T-cell (primary cell): ENCODE data around the gene HBM. TPM values are rescaled to one million over a fixed set of nuclear protein-coding genes. Genes with fewer than 3 reads are reported as not detected.

ENCODE experiments used
- ATAC-seq, 4 experiments: fragments of 200-7000 bp in 3 of 4; fragments of 150-1000 bp in 1 of 4; cut with Tn5 transposase; replicated peaks in 1 of 4; 1 replicate in 3 of 4; 2 replicates in 1 of 4; pipeline ENCODE4 v1.10.0; 2021; ENCODE audit warnings: moderate library complexity in 3 of 4, mild to moderate bottlenecking in 2 of 4, moderate number of reproducible peaks in 1 of 4
- CTCF ChIA-PET, 2 donors: fragments of 300-600 bp; sonication (Branson Sonifier 250); formaldehyde crosslinking; loops; one replicate each; lab custom pipeline; 2022; ENCODE audit warnings: antibody characterized with exemption in 2 of 2; lab: Charles Lee
- POLR2A ChIA-PET, 2 donors: fragments of 300-600 bp; sonication (Branson Sonifier 250); formaldehyde crosslinking; loops; one replicate each; lab custom pipeline; 2022; ENCODE audit warnings: antibody characterized with exemption in 2 of 2; lab: Charles Lee
- DNase-seq, 35 experiments: peaks; one replicate each; pipeline versions ENCODE4 v3.0.0 to v3.0.0-alpha.2; 2013 to 2023
- H3K27ac ChIP-seq: one replicate; pipeline ENCODE4 v1.5.1; 2013; ENCODE audit warnings: low read length
- H3K27me3 ChIP-seq, 2 experiments: replicated peaks in 1 of 2; 1 replicate in 1 of 2; 2 replicates in 1 of 2; pipeline versions ENCODE4 v1.6.1 to v1.7.0; 2013; ENCODE audit warnings: low read length in 1 of 2, mixed read lengths in 1 of 2; ENCODE audit not compliant: control insufficient read depth in 2 of 2, insufficient read depth in 2 of 2; ENCODE audit errors: extremely low read depth in 1 of 2
- H3K36me3 ChIP-seq, 2 donors: 1 replicate in 1 of 2; 2 replicates in 1 of 2; pipeline versions ENCODE4 v1.6.1 to v1.7.0; 2013; ENCODE audit warnings: low read length in 1 of 2; ENCODE audit not compliant: control insufficient read depth in 2 of 2, insufficient read depth in 1 of 2; ENCODE audit errors: extremely low read depth in 1 of 2
- H3K4me1 ChIP-seq, 2 experiments: 1 replicate in 1 of 2; 2 replicates in 1 of 2; pipeline versions ENCODE4 v1.6.1 to v1.7.0; 2013; ENCODE audit warnings: low read length in 2 of 2, mixed read lengths in 1 of 2; ENCODE audit not compliant: insufficient read depth in 2 of 2, control insufficient read depth in 1 of 2; ENCODE audit errors: extremely low read depth in 1 of 2
- H3K4me3 ChIP-seq, 2 donors: 1 replicate in 1 of 2; 2 replicates in 1 of 2; pipeline versions ENCODE4 v1.5.1 to v1.7.0; 2013; ENCODE audit warnings: mild to moderate bottlenecking in 2 of 2, low read length in 1 of 2, moderate library complexity in 1 of 2; ENCODE audit not compliant: control insufficient read depth in 1 of 2; ENCODE audit errors: extremely low read depth in 1 of 2
- H3K9me3 ChIP-seq: 2 replicates; pipeline ENCODE4 v1.7.0; 2013
- H3K27ac Mint-ChIP-seq, 2 donors: one replicate each; pipeline ENCODE4 v1.8.0; 2020 to 2021; ENCODE audit warnings: mild to moderate bottlenecking in 2 of 2, mixed read lengths in 2 of 2
- H3K27me3 Mint-ChIP-seq, 2 donors: one replicate each; pipeline ENCODE4 v1.8.0; 2021 to 2022; ENCODE audit warnings: mixed read lengths in 2 of 2
- H3K36me3 Mint-ChIP-seq: one replicate; pipeline ENCODE4 v1.8.0; 2021; ENCODE audit warnings: mixed read lengths
- H3K4me1 Mint-ChIP-seq, 3 donors: one replicate each; pipeline ENCODE4 v1.8.0; 2020 to 2022; ENCODE audit warnings: mixed read lengths in 3 of 3, mild to moderate bottlenecking in 1 of 3
- H3K4me3 Mint-ChIP-seq, 3 donors: one replicate each; pipeline ENCODE4 v1.8.0; 2020 to 2022; ENCODE audit warnings: mild to moderate bottlenecking in 3 of 3, mixed read lengths in 3 of 3, moderate library complexity in 3 of 3
- H3K9me3 Mint-ChIP-seq, 3 donors: one replicate each; pipeline ENCODE4 v1.8.0; 2020 to 2022; ENCODE audit warnings: mixed read lengths in 3 of 3
- WGBS: methylation state at CpG from one replicate; pipeline ENCODE4 v1.1.5; 2013; ENCODE audit warnings: missing lambda C conversion rate; ENCODE audit not compliant: insufficient coverage; 5-methylcytosine and 5-hydroxymethylcytosine counted together
- total RNA-seq, 35 experiments: library from RNA in 6 of 35; stranded (reverse) in 6 of 35; fragments of 120-200 nt in 1 of 35; gene quantifications; one replicate each; pipeline versions ENCODE4 v1.2.1 to v1.2.4 and lab custom pipeline; 2013 to 2026

HBM gene
- total RNA-seq, 5 donors from 2014 or later (not counting 1 experiment from before 2014, with no cell fraction given) = not detected

DNA sequence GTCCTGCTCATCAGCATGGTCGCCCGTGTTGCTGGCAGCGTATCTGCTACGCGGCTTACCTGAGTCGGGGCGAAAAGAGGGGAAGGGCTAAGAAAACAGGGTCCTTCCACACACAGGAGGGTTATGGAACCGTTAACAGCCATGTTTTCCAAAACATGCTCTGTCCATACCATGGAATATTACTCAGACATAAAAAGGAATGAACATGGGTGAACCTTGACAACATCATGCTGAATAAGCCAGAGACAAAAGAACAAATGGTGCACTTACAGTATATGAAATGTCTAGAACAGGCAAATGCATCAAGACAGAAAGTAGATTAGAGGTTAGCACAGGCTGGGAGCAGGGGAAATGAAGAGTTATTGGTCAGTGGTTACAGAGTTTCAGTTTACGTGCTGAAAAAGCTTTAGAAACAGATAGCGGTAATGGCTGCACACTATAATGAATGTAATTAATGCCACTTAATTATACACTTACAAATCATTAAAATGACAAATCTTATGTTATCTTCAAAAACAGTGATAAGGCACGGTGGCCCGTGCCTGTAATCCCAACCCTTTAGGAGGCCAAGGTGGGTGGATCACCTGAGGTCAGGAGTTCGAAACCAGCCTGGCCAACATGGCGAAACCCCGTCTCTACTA is 35.1 kb upstream of the HBM start:
- 98% methylated on average over 8 of the region's 15 CpGs for WGBS
- no peak overlapping the region for H3K27ac ChIP-seq

DNA sequence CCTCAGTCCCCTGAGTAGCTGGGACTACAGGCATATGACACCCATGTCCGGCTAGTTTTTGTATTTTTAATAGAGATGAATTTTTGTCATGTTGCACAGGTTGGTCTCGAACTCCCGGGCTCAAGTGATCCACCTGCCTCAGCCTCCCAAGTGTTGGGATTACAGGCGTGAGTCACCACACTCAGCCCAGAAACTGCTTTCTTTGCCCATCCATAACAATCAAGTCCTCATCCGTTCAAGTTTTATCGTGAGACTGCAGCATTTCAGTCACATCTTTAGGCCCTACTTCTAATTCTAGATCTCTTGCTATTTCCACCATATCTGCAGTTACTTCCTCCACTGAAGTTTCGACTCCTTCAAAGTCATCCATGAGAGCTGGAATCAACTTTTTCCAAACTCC is 33.7 kb upstream of the HBM start:
- 96% methylated on average over 6 of the region's 7 CpGs for WGBS
- Histone ChIP-seq H3K27me3 (no peaks in the 10 kb centered on the region), H3K4me3 (no peak overlapping the region), H3K27ac (no peak overlapping the region), H3K4me1 (peaks cover 7 to 18% of the 10 kb centered on the region in 2 experiments), H3K36me3 (no peaks in the 10 kb centered on the region), H3K9me3 (no peaks in the 10 kb centered on the region)
- ChIA-PET CTCF (no interaction called here), POLR2A (no interaction called here)
- ATAC-seq = no peak
- H3K27ac Mint-ChIP-seq = no peak overlapping the region
- no peaks in the 10 kb centered on the region for H3K27me3 Mint-ChIP-seq
- peaks cover 31 to 43% (median 36%) of the 10 kb centered on the region in 3 donors for H3K4me1 Mint-ChIP-seq
- DNase-seq = no peak
- no peaks in the 10 kb centered on the region for H3K9me3 Mint-ChIP-seq
- peaks cover 9% of the 10 kb centered on the region for H3K36me3 Mint-ChIP-seq
- H3K4me3 Mint-ChIP-seq = no peak overlapping the region

More for the DNA sequence above, 35.1 kb upstream of the HBM start:
- H3K4me1 ChIP-seq = peaks cover 6 to 19% of the 10 kb centered on the region in 2 experiments
- no peak overlapping the region for H3K4me3 Mint-ChIP-seq
- ATAC-seq (no peak), DNase-seq (no peak)
- no peak overlapping the region for H3K27ac Mint-ChIP-seq
- no peaks in the 10 kb centered on the region for H3K9me3 ChIP-seq
- H3K9me3 Mint-ChIP-seq = no peaks in the 10 kb centered on the region
- no peaks in the 10 kb centered on the region for H3K36me3 ChIP-seq
- CTCF ChIA-PET = no interaction called here
- H3K27me3 Mint-ChIP-seq = no peaks in the 10 kb centered on the region
- POLR2A ChIA-PET = no interaction called here
- H3K27me3 ChIP-seq = no peaks in the 10 kb centered on the region
- H3K36me3 Mint-ChIP-seq = peaks cover 12% of the 10 kb centered on the region
- peaks cover 28 to 36% (median 30%) of the 10 kb centered on the region in 3 donors for H3K4me1 Mint-ChIP-seq
- H3K4me3 ChIP-seq = no peak overlapping the region

GRCh38 chr16:133716-134115 is 32.1 kb upstream of the HBM start:
- DNase-seq (no peak), ATAC-seq (no peak)
- no peaks in the 10 kb centered on the region for H3K9me3 ChIP-seq
- H3K4me3 Mint-ChIP-seq = no peak overlapping the region
- ChIA-PET POLR2A (interaction anchor here in 1 of 2 donors (0.5 kb wide), 1 partner anchor 469 kb away, joined by 3 read pairs; no protein-coding TSS in a partner anchor), CTCF (no interaction called here)
- no peak overlapping the region for H3K4me3 ChIP-seq
- H3K4me1 ChIP-seq = peaks cover 9 to 28% of the 10 kb centered on the region in 2 experiments
- H3K27ac Mint-ChIP-seq = no peak overlapping the region
- H3K27me3 Mint-ChIP-seq = no peaks in the 10 kb centered on the region
- no peaks in the 10 kb centered on the region for H3K36me3 ChIP-seq
- no peaks in the 10 kb centered on the region for H3K9me3 Mint-ChIP-seq
- no peak overlapping the region for H3K27ac ChIP-seq
- peaks cover 9% of the 10 kb centered on the region for H3K36me3 Mint-ChIP-seq
- peaks cover 36 to 48% (median 37%) of the 10 kb centered on the region in 3 donors for H3K4me1 Mint-ChIP-seq
- H3K27me3 ChIP-seq = no peaks in the 10 kb centered on the region
- WGBS = no CpG with 5 or more reads among the region's 2 CpGs

DNA sequence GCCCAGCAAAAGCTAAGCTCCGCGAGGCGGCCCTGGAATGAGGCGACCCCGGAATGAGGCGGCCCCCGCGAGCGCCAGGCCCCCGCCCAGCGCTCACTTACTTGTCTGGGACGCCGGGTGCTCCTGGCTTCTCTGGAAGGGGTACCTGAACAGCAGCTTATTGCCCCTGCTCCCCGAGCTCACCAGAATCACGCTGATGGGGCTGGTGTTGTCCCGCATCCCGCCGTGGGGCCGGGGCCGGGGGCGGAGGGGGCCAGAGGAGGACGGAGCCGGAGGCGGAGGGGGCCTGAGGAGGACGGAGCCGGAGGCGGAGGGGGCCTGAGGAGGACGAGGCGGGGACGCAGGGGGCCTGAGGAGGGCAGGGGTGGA is 27.7 kb upstream of the HBM start:
- Histone ChIP-seq H3K36me3 (no peaks in the 10 kb centered on the region), H3K27me3 (peaks cover 0 to under 1% of the 10 kb centered on the region in 2 experiments), H3K4me1 (peaks cover 3 to 20% of the 10 kb centered on the region in 2 experiments), H3K27ac (peak overlapping the region; percentile 49), H3K4me3 (peak overlapping the region; percentile 63 to 64), H3K9me3 (no peaks in the 10 kb centered on the region)
- CTCF ChIA-PET = no interaction called here
- peak in 3 of 4 experiments; percentile 31 to 46 (median 35) for ATAC-seq
- H3K9me3 Mint-ChIP-seq = no peaks in the 10 kb centered on the region
- H3K27ac Mint-ChIP-seq = peak overlapping the region in 1 of 2 donors; percentile 55
- DNase-seq = peak in 20 of 35 experiments; percentile 3 to 42 (median 19)
- H3K27me3 Mint-ChIP-seq = peaks cover 0 to under 1% of the 10 kb centered on the region in 2 donors
- POLR2A ChIA-PET = interaction anchor here in 1 of 2 donors (0.7 kb wide), 2 partner anchors 72 to 287 kb away, joined by 3 to 5 read pairs; partner anchors contain the start of gene RAB11FIP3
- peaks cover 3% of the 10 kb centered on the region for H3K36me3 Mint-ChIP-seq
- under 1% methylated on average over 13 of the region's 30 CpGs for WGBS
- peak overlapping the region; percentile 79 to 89 (median 81) for H3K4me3 Mint-ChIP-seq
- H3K4me1 Mint-ChIP-seq = peaks cover 19 to 29% (median 21%) of the 10 kb centered on the region in 3 donors

GRCh38 chr16:140175-140857 is 25.5 kb upstream of the HBM start:
- Mint-ChIP-seq H3K27ac (no peak overlapping the region), H3K27me3 (peaks cover 11 to 12% of the 10 kb centered on the region in 2 donors), H3K9me3 (no peaks in the 10 kb centered on the region), H3K4me3 (peak overlapping the region; percentile 5 to 74 (median 62)), H3K36me3 (no peaks in the 10 kb centered on the region), H3K4me1 (peaks cover 8 to 20% (median 10%) of the 10 kb centered on the region in 3 donors)
- ChIA-PET POLR2A (no interaction called here), CTCF (no interaction called here)
- Histone ChIP-seq H3K4me3 (no peak overlapping the region), H3K9me3 (no peaks in the 10 kb centered on the region), H3K36me3 (no peaks in the 10 kb centered on the region), H3K27ac (no peak overlapping the region), H3K4me1 (peaks cover 3 to 18% of the 10 kb centered on the region in 2 experiments), H3K27me3 (peaks cover 0 to 11% of the 10 kb centered on the region in 2 experiments)
- no peak for ATAC-seq
- 93% methylated on average over 4 of the region's 10 CpGs for WGBS
- no peak for DNase-seq

- Histone ChIP-seq H3K4me1 (peaks cover 0 to 11% of the 10 kb centered on the region in 2 experiments), H3K4me3 (no peak overlapping the region), H3K9me3 (no peaks in the 10 kb centered on the region), H3K36me3 (no peaks in the 10 kb centered on the region), H3K27me3 (peaks cover 2 to 13% of the 10 kb centered on the region in 2 experiments), H3K27ac (no peak overlapping the region)
- no peak for DNase-seq
- 79% methylated on average over 12 of the region's 12 CpGs for WGBS
- peaks cover 0 to 8% (median 4%) of the 10 kb centered on the region in 3 donors for H3K4me1 Mint-ChIP-seq
- H3K9me3 Mint-ChIP-seq = no peaks in the 10 kb centered on the region
- no peak overlapping the region for H3K27ac Mint-ChIP-seq
- ChIA-PET POLR2A (no interaction called here), CTCF (no interaction called here)
- no peaks in the 10 kb centered on the region for H3K36me3 Mint-ChIP-seq
- no peak for ATAC-seq
- H3K27me3 Mint-ChIP-seq = peaks cover 11 to 20% of the 10 kb centered on the region in 2 donors
- H3K4me3 Mint-ChIP-seq = no peak overlapping the region
Observed at GRCh38 chr16:142405-142967, 23.3 kb upstream of the HBM start.
